ENCODE data around the gene DDB1. TPM values are rescaled to one million over a fixed set of nuclear protein-coding genes. Genes with fewer than 3 reads are reported as not detected.
A peak's percentile ranks its signal among the peaks of the same experiment; 100 is the strongest.

The DDB1 gene
- polyA plus RNA-seq, 4 donors = 212 to 240 (median 219) TPM

DNA sequence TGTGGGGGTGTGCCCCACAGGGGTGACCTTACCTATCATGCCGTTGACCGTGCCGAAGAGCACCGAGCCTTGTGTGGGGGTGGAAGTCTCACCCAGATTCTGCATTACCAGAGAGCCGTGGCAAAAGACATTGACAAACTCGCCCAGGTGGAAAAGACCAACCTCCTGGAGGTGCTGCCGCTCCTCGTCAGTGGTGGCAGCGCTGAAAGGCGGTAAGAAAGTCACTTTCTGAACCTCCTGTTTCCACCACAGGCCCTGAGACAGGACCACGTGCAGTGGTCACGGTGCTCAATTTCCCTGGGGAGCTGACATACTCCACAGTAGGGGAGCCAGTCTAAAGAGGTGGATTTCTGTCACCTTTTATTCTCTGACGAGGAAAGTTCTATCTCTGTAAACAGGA, 30.4 kb downstream of the DDB1 start:
- DNase-seq (ENCODE audit: low read depth in 4 of 4, low spot score in 2 of 4) = no peak

DNA sequence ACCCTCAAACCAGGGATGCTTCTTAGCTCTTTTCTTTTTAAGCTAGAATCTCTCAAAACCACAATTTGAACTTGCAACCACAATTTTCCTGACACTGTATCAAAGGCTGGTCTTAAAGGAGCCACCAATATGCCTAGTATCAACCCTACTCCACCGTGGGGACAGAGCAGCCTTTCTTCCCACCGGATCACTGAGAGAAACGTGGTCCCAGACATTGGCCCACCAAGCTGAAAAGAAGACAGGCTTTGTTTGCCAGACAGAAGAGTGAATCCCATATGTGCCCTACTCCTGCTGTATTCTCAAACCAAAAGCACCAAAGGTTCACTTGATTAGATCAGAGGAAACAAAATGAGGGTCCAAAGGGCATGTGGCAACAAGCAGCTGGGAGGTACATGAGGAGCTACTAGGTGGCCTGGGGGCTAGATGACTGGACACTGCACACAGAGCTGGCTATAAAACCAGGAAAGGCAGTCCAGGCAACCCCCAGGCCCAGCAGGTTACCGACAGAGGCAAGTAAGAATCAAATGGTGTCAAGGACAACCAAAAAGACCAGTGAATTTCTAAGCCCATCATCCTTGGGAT, 34.2 kb downstream of the DDB1 start:
- DNase-seq (ENCODE audit: low read depth in 4 of 4, low spot score in 2 of 4) = no peak

DNA sequence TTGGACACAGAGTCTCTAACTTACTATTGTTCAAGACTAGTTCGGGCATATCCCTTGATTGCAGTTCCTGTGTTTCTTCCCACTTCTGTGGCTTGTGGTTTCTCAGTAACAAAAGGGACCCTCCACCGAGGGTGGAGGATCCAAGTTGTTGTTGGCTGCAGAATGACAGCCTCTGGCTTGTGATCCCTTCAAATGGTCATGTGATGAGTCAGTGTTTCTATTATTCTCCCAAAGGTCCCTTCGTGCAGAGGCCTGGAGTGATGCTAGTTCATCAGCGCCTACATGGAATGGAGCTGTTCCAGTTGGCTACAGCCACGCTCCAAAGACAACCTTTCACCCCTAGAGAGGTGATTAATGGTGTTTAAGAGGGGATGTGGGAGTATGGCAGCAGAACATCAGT, 35.2 kb downstream of the DDB1 start:
- DNase-seq (ENCODE audit: low read depth in 4 of 4, low spot score in 2 of 4) = no peak

DNA sequence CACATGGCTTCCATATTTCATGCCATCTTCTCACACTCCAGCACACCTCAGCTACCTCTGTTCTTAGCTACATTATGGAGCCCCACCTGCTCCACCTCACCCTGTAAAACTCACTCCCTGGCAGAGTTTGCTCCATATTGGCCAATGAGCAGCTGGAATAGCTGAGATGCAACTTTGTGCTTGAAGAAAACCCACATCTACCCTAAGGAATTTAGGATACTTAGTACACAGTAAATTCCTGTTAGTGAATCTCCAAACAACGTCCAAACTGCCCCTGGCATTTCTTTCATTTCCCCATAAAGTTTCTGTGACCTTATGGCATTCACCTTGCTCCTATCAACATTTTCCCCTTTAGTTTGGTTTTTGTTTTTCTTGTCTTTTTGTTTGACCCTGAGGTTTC, 35.6 kb downstream of the DDB1 start:
- DNase-seq (ENCODE audit: low read depth in 4 of 4, low spot score in 2 of 4) = no peak

DNA sequence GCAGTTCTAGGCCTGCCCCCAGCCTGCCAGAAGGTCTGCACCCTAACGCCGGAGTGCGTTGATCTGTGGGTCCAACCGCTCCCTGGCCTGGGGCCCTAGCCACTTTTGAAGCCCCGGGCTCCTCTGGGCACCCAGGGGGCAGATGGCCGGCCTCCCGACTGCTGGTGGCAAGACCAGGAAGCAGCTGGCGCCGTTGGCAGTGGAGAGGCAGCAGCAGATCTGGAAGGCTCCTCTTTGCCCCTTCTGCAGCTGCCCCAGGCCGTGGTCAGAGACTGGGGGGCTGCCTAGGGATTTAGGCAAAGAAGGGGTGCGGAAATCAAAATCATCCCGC, 37.3 kb downstream of the DDB1 start:
- DNase-seq (ENCODE audit: low read depth in 4 of 4, low spot score in 2 of 4) = no peak

DNA sequence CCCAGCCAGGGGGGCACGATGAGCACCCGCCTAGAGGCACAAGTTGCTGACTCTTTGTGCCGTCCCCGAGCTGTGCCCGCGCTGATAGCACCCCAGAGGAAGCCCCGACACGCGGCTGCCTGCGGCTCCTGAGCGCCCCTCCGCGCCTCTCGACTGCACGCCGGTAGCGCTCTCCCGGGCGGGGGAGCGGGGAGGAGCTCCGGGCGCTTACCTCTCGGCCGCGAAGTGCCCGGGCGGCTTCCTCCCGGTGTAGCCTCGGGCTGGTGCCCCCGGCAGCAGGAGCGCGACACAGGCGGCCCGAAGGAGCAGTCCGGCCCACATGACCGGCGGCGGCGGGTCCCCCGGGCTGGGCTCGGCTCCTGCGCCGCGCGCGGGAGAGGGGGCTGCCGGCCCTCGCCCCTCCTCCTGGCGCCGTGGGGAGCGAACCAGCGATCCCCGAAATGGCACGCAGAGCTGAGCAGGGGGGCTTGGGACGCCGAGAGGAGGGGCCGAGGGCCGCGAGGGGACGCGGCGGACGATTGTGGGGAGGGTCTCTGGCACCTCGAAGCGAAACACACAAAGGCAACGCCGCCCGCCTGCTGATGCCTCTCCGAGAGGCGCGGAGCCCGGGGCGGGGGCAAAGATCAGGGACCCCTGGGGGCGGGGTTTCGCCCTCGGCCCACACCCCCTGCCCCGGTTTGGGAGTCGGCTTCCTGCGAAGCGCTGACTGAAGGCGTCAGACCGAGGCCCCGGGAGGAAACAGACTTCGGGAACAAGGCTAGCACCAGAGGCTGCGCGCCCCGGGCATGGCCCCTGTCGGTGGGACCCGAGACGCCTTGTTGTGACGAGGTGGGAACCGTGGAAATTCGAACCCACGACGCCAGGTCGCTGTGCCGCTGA, 37.9 kb downstream of the DDB1 start, which contains the start of gene VWCE:
VWCE (minus strand) TSS at position 600 of the 879 bp plus-strand sequence; CDS start at position 321, 279 bp downstream.
- DNase-seq (ENCODE audit: low read depth in 4 of 4, low spot score in 2 of 4) = peak in 2 of 4 donors; percentile 40 to 49

DNA sequence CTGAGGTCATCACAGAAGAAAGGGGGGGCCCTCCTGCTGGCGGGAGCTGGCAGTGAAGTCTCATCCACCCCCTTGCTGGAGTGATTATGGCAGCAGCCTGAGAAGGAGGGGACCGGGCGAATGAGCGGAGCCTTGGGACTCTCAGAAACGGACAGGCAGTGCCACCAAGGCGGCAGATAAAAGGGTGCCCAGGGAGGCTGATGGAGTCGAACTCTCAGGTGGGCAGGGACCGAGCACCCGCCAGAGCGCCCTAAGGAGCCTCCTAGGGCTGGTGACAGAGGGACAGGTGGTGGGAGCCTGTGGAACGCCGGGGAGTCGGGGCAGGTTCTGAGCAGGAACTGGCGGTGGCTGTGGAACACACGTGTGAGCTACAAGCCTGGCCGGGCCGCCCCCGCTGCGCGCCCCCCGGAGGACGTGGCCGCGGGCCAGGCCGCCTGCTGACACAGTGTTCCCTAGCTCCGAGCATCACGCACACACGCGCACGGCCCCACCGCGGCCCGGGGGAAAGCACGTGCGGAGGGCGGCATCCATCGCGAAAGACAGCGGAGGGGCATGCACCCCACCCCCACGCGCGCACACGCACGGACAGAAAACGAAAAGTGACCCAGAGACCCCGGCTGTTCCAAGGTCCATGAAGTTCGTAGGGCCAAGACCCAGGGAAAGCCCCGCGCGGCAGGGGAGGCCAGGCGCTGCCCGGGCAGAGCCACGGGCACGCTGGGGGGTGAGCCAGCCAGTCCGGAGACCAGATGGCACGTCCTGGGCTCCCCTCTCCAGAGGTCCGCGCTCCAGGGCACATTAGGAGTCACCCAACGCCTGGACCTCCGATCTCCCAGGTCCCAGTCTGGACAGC, 38.8 kb downstream of the DDB1 start:
- DNase-seq (ENCODE audit: low read depth in 4 of 4, low spot score in 2 of 4) = peak in 1 of 4 donors; percentile 19

DNA sequence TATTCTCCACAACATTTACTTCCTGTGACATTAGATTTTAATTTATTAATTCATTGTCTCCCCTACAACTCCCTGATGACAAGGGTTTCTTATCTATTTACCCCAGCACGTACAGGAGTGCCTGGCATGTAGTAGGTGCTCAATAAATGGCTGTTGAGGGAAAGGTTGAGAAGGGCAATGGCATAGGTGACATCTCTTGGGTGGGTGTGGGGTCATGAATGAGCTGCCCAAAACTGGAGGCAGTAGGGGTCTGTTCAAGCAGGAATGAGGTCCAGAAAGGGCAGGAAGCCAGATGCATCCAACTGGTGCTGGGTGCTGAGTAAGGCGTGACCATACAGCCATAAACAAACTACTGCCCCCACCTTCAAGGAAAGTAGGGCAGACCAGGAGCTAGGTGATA, 40.5 kb downstream of the DDB1 start:
- no peak for DNase-seq (ENCODE audit: low read depth in 4 of 4, low spot score in 2 of 4)

DNA sequence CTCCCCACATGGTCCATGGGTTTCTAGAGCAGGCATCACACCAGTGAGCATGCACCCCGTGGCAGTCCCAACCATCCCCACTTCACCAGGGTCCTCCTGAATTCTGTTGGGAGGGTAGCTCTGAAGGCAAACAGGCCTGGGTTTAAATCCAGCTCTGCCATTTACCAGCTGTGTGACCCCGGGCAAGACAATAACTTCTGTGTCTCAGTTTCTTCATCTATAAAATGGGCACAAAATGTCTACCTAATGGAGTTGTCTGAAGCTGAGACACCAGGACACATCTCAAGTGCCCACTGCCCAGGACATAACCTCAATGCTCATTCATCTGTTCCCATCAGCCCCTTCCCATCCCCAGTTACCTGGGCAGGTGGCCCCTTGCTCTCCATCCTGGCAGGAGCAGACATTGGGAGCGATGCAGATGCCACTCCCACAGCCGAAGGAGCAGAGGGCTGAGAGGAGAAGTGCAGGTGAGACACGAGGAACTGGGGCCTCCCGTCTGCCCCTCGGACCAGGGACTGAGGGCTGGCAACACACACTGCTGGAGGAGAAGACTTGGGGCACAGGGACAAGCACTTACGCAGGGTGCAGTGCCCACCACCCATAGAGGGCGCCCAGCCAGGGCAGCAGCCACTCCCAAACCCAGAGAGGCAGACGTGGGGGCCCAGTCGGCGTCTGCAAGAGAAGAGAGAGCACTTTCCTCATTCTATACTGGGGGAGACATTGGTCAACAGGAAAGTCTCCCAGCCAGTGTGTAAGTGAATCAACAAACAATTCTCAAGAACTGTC, 41.8 kb downstream of the DDB1 start:
- no peak for DNase-seq (ENCODE audit: low read depth in 4 of 4, low spot score in 2 of 4)

DNA sequence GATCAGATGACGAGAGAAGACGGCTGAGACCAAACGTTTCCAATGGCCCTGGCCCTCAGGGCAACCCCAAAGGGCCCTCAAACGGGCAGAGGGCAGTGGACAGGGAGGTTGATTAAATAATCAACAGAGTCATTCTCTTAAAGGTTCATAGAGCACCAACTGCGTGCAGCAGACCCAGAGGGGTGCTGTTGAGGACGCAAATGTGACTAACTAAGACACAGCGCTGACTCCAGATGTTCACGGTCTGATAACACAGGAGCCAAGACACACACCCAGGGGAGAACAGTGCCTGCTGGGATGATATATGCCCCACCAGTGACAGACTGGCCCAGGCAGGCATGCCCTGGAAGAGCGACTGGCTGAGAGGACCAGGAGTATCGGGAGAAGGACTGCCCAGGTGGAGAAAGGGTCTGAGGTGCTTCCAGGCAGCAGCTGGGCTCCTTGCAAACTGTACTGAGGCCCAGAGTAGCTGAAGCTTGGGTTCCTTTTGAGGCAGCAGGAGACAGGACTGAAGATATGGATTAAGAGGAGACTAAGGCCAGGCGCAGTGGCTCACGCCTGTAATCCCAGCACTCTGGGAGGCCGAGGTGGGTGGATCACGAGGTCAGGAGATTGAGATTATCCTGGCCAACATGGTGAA, 45.4 kb downstream of the DDB1 start:
- DNase-seq (ENCODE audit: low read depth in 4 of 4, low spot score in 2 of 4) = no peak

DNA sequence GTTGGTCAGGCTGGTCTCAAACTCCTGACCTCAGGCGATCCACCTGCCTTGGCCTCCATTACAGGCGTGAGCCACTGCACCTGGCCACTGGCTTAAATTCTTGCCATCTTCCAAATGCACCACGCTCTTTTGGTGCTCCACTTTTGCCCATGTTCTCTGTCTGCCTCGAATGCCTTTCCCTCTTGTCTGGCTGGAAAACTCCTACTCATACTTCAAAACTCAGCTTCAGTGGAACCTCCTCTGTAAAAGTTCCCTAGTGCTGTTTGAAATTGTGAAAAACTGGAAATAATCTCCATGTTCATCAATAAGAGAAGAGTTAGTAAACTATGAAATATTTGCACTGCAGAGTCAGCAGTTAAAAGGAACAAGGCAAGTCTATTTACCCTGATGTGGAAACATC, 49.3 kb downstream of the DDB1 start:
- DNase-seq (ENCODE audit: low read depth in 4 of 4, low spot score in 2 of 4) = no peak

DNA sequence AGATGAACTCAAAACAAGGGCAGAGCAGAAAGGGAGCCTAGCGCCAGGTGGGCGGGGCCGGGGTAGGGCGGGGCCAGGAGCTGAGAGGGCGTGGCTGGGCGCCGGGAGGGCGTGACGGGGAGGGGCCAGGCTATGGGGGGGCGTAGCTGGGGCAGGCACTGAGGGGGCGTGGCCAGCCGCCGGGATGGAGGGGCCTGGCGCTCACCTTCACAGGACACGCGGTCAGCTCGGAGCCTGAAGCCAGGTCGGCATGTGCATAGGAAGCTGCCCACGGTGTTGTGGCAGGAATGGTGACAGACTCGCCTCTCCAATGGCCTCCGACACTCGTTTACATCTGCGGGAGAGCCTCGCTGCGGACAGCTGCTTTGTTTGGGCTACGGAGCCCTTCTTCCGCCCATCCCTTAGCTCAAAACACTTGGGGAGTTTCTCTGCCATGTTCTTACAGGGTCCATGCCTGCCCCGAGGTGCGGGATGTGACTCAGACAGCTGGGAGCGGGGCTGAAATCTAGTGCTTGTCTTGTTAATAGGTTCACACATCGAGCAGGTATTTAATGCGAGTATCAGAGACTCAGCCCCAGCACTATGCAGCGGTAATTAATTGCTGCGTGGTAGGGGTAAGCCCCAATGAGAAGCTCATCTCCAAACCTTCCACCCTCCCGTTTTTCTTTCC, 51.2 kb downstream of the DDB1 start:
- DNase-seq (ENCODE audit: low read depth in 4 of 4, low spot score in 2 of 4) = no peak

DNA sequence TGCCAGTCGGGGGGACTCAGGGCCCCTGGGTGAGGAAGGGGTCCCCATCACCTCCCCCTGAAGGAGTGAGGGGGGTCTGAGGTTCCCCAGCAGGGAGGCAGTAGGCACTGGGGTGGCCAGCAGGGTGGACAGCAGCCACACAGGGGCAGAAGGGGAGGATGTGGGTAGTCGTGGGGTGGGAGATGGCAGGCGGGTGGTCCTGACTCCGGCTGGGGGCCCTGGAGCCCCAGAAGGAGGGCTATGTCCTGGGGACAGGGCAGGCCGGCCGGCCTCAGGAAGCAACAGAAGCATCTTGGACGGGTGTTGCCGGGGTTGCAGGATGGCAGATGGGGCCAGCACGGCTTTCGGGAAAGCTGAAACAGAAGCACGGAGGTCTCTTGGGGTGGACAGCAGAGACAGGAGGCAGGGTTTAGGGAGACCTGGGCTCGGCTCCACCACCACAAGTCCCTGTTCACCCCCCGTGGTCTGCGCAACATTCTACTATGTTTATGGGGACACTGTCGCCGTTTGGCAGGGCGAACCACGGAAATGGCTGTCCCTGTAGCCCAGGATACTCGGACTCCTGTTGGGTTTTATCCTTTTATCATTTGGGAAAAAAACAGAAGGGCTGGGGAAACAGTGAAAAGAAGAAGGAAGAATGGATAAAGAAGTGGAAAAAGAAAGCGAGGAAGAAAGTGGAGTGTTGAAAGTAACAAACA, 51.9 kb downstream of the DDB1 start:
- no peak for DNase-seq (ENCODE audit: low read depth in 4 of 4, low spot score in 2 of 4)

DNA sequence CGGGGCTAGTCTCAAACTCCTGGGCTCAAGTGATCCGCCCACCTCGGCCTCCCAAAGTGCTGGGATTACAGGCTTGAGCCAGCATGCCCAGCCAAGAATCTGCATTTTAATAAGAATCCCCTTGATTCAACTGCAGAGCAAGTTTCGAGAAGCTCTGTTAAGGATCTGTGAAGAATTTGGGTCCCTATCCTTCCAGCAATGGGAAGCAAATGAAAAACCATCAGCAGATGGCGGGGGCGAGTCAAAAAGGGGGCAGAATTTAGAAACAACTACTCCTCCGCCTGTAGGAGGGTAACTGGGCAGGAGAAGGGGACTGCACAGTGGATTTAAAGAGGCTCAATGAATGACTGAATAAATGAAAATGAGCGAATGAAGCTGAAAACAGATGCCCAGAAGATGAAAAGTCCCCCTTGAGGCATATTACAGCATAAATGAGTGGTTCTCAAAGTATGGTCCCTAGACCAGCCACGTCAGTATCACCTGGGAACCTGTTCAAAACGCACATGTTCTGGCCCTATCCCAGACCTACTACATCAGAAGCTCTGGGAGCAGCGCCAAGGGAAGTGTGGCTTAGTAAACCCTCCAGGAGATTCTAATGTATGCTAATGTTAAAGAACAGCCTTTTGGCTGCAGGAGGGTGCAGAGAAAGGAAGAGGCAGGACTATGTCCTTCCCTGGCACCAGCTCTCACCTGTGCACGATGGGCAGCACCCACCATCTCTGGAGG, 52.8 kb downstream of the DDB1 start:
- DNase-seq (ENCODE audit: low read depth in 4 of 4, low spot score in 2 of 4) = no peak

DNA sequence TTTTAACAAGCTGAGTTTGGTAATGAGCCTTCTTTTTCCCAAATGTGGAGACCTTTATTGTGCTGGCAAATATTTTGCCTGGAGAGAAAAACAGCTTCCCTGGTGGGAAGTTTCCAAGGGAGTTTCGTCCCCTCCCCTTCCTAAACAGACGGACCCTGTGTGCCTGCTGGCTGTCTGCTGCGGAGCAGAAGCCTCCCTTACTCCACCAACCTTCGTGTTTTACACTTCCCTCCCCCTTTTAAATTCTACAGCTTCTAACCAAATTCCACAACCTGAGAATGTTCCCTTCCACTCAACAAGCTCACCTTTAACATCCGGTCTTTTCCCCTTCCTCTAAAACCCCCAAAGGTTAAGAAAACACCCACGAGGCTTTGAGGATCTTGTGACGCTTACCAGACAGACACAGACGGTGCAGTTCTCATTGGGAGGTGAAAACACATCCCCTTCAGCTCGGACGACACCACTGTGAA, 54.9 kb downstream of the DDB1 start:
- DNase-seq (ENCODE audit: low read depth in 4 of 4, low spot score in 2 of 4) = no peak

DNA sequence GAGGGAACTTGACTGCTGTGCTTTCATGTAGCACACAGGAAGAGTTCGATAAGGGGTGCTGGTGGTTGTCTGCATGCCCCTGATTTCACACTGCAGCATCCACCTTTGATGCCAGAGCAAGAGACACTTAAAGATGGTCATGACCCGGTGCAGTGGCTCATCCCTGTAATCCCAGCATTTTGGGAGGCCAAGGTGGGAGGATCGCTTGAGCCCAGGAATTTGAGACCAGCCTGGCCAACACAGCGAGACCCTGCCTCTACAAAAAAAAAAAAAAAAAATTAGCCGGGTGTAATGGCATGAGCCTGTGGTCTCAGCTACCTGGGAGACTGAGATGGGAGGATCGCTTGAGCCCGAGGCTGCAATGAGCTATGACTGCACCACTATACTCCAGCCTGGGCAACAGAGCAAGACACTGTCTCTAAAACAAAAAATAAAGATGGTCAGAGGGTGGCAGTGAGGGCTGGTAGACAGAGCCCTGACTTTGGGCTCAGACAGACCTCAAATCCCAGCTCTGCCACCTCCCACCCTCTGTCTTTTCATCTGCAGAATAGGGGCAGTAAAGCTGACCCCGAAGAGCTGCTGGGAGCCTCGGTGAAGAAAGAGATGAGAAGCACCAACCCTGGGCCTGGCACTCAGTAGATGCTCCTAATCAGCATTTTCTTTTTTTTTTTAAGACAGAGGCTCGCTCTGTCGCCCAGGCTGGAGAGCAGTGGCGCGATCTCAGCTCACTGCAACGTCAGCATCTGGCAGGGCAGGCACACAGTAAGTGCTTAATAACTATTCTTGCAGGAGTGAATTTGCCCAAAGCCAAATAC, 55.5 kb downstream of the DDB1 start:
- DNase-seq (ENCODE audit: low read depth in 4 of 4, low spot score in 2 of 4) = no peak

DNA sequence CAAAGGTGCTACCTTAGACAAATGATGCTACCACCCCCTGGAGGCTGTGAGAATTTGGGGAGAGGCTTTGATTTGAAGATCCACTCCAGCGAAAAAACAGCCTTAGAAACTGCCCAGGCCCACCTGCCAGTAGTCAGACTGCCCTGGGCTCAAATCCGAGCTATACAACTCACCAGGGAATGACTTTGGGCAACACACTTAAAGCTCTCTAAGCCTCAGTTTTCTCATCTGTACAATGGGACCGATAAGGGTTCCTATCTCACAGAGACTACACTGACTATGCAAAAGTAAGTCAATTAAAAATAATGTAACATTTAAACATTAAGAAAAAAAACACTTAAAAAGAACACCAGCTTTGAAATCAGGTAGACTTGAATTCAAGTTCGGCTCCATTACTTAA, 57.7 kb downstream of the DDB1 start:
- DNase-seq (ENCODE audit: low read depth in 4 of 4, low spot score in 2 of 4) = no peak

All from left renal cortex interstitium (tissue), 4 donors.